GM12878 (cell line): ENCODE data around the gene CTIF. TPM values are rescaled to one million over a fixed set of nuclear protein-coding genes. Genes with fewer than 3 reads are reported as not detected.
A peak's percentile ranks its signal among the peaks of the same experiment; 100 is the strongest.

Experiments
- ATAC-seq: fragments of 200-7000 bp; cut with Tn5 transposase; 3 replicates; pipeline ENCODE4 v1.9.1; 2020; ENCODE audit warnings: mild to moderate bottlenecking, moderate library complexity
- BruUV-seq: library from RNA; stranded (reverse); fragments of 400-500 nt; replicated peaks from 2 replicates; lab custom pipeline; 2021; lab: Mats Ljungman, UMichigan
- CTCF ChIA-PET: fragments of 300-600 bp; sonication (Branson Sonifier 250); formaldehyde crosslinking; extraction: SDS; loops from one replicate; lab custom pipeline; 2021; ENCODE audit warnings: inconsistent platforms; lab: Yijun Ruan, JAX
- POLR2A ChIA-PET: fragments of 350-600 bp; formaldehyde crosslinking; extraction: SDS; loops from one replicate; lab custom pipeline; 2021; ENCODE audit warnings: inconsistent platforms; lab: Charles Lee
- RAD21 ChIA-PET: fragments of 300-600 bp; sonication (Branson Sonifier 250); formaldehyde crosslinking; loops from one replicate; lab custom pipeline; 2023; ENCODE audit warnings: antibody characterized with exemption; ENCODE audit not compliant: unreplicated experiment; lab: Charles Lee
- SMC1A ChIA-PET: fragments of 300-600 bp; sonication (Branson Sonifier 250); formaldehyde crosslinking; loops from one replicate; lab custom pipeline; 2023; ENCODE audit not compliant: unreplicated experiment, uncharacterized antibody; lab: Charles Lee
- DNase-seq: peaks from one replicate; pipeline ENCODE4 v3.0.0-alpha.2; 2011; ENCODE audit warnings: low read depth, low spot score
- FAIRE-seq: peaks from 3 replicates; lab custom pipeline; 2011; peaks lifted over from hg19 to GRCh38; lab: Jason Lieb, UNC
- H2AFZ ChIP-seq: 2 replicates; pipeline ENCODE4 v1.6.0; 2011; ENCODE audit warnings: low read depth, low read length, control low read depth; ENCODE audit not compliant: control insufficient read depth
- H3K27ac ChIP-seq: 2 replicates; pipeline ENCODE4 v1.5.1; 2011; ENCODE audit warnings: control low read depth; ENCODE audit not compliant: control insufficient read depth, insufficient read depth
- H3K27me3 ChIP-seq, 2 experiments: replicated peaks in 1 of 2; 2 replicates each; pipeline versions ENCODE4 v1.6.0 to v1.6.1; 2011; ENCODE audit warnings: low read length in 1 of 2; ENCODE audit not compliant: control insufficient read depth in 2 of 2, insufficient read depth in 2 of 2
- H3K36me3 ChIP-seq, 2 experiments: 2 replicates each; pipeline ENCODE4 v1.5.1; 2011; ENCODE audit warnings: low read length in 1 of 2; ENCODE audit not compliant: control insufficient read depth in 2 of 2, insufficient read depth in 2 of 2
- H3K4me1 ChIP-seq: 2 replicates; pipeline ENCODE4 v1.6.1; 2011; ENCODE audit warnings: mild to moderate bottlenecking, low read length, moderate library complexity, mixed read lengths; ENCODE audit not compliant: control insufficient read depth, insufficient read depth
- H3K4me2 ChIP-seq: 2 replicates; pipeline ENCODE4 v1.6.0; 2011; ENCODE audit warnings: control low read depth; ENCODE audit not compliant: control insufficient read depth, insufficient read depth
- H3K4me3 ChIP-seq: fragments of 200-600 bp; sonication (generic); 2 replicates; pipeline ENCODE4 v1.5.1; 2016
- H3K79me2 ChIP-seq: 2 replicates; pipeline ENCODE4 v1.6.0; 2011; ENCODE audit warnings: low read length; ENCODE audit not compliant: control insufficient read depth, insufficient read depth
- H3K9ac ChIP-seq: 2 replicates; pipeline ENCODE4 v1.8.0; 2011; ENCODE audit warnings: low read length, control low read depth, mixed read lengths; ENCODE audit not compliant: control insufficient read depth, insufficient read depth
- H3K9me3 ChIP-seq: replicated peaks from 3 replicates; pipeline ENCODE4 v1.5.1; 2011; ENCODE audit warnings: mild to moderate bottlenecking, low read length; ENCODE audit not compliant: control insufficient read depth, insufficient read depth
- H4K20me1 ChIP-seq: 2 replicates; pipeline ENCODE4 v1.6.0; 2011; ENCODE audit not compliant: control insufficient read depth, insufficient read depth
- GABPA ChIP-seq: IDR thresholded peaks from 2 replicates; pipeline ENCODE4 v1.6.1; 2014; ENCODE audit warnings: antibody characterized with exemption, low read depth, mild to moderate bottlenecking, inconsistent platforms
- IKZF2 ChIP-seq, 2 experiments: fragments of 450-650 bp; IDR thresholded peaks; 2 replicates each; pipeline ENCODE4 v1.6.1; 2017; ENCODE audit warnings: mild to moderate bottlenecking in 2 of 2, moderate library complexity in 2 of 2
- NBN ChIP-seq: fragments of 450-650 bp; IDR thresholded peaks from 2 replicates; pipeline ENCODE4 v1.6.1; 2016
- NR2C1 ChIP-seq: fragments of 450-650 bp; IDR thresholded peaks from 2 replicates; pipeline ENCODE4 v1.6.1; 2017; ENCODE audit warnings: antibody characterized with exemption, mild to moderate bottlenecking, moderate library complexity
- POU2F2 ChIP-seq: IDR thresholded peaks from 3 replicates; pipeline ENCODE4 v1.6.1; 2011; ENCODE audit warnings: low read depth, mild to moderate bottlenecking, low read length, borderline replicate concordance
- TARDBP ChIP-seq: IDR thresholded peaks from 2 replicates; pipeline ENCODE4 v1.6.1; 2016; ENCODE audit warnings: borderline replicate concordance
- TBL1XR1 ChIP-seq: IDR thresholded peaks from 2 replicates; pipeline ENCODE4 v1.6.1; 2012; ENCODE audit warnings: low read depth, low read length, improper control_type of control experiment
- YY1 ChIP-seq: IDR thresholded peaks from 2 replicates; pipeline ENCODE4 v1.6.1; 2011; ENCODE audit warnings: low read depth, mild to moderate bottlenecking, low read length
- ZNF24 ChIP-seq: fragments of 450-650 bp; IDR thresholded peaks from 2 replicates; pipeline ENCODE4 v1.6.1; 2017; ENCODE audit warnings: antibody characterized with exemption, mild to moderate bottlenecking
- ZNF622 ChIP-seq: fragments of 450-650 bp; IDR thresholded peaks from 2 replicates; pipeline ENCODE4 v1.6.1; 2017; ENCODE audit warnings: mild to moderate bottlenecking, inconsistent platforms
- ZZZ3 ChIP-seq: IDR thresholded peaks from 2 replicates; pipeline ENCODE4 v1.6.1; 2011; ENCODE audit warnings: low read depth; ENCODE audit not compliant: control insufficient read depth, insufficient read length
- WGBS: methylation state at CpG from one replicate; pipeline ENCODE4 v1.1.6; 2016; ENCODE audit warnings: low lambda C conversion rate; ENCODE audit not compliant: insufficient replicate concordance, insufficient coverage; ENCODE audit errors: missing lambda C conversion rate; 5-methylcytosine and 5-hydroxymethylcytosine counted together
- in situ Hi-C: fragments of 300-500 bp; cut with MboI; formaldehyde crosslinking; loops from 9 replicates; pipeline ENCODE4 v1.14.3; 2018; ENCODE audit warnings: mixed read lengths
- intact Hi-C: fragments of 100-400 bp; cut with micrococcal nuclease; formaldehyde crosslinking; loops from one replicate; pipeline ENCODE4 v1.14.2; 2022; ENCODE audit not compliant: unreplicated experiment
- polyA plus RNA-seq, 11 experiments: library from polyadenylated mRNA; depleted of rRNA in 4 of 11; unstranded in 6 of 11; stranded (reverse) in 5 of 11; fragments of >200 nt; fragmentation: Nextera tagmentation in 4 of 11; fragmentation: Illumina TruSeq in 1 of 11; extraction: Ambion mirVana in 4 of 11; extraction: Trizol in 1 of 11; gene quantifications; 1 replicate in 1 of 11; 2 replicates in 10 of 11; pipeline versions ENCODE4 v1.2.1 to v1.2.3, GENCODE V29; 2011 to 2016; ENCODE audit warnings: inconsistent platforms in 2 of 11, missing spikeins in 2 of 11, low read depth in 1 of 11
- total RNA-seq, 4 experiments: library from RNA; depleted of rRNA in 3 of 4; stranded (reverse); fragments of >200 nt in 3 of 4; fragmentation: Illumina TruSeq in 1 of 4; extraction: Trizol in 1 of 4; gene quantifications; 2 replicates each; pipeline versions ENCODE4 v1.2.1 to v1.2.3, GENCODE V29; 2013 to 2021
- TF ChIP-seq, protein P1 (sequence below): fragments of 450-650 bp; IDR thresholded peaks from 2 replicates; pipeline ENCODE4 v1.6.1; 2018; ENCODE audit warnings: mild to moderate bottlenecking, low read depth, moderate library complexity; ENCODE audit not compliant: partially characterized antibody
- TF ChIP-seq, protein P2 (sequence below): fragments of 450-650 bp; IDR thresholded peaks from 2 replicates; pipeline ENCODE4 v1.6.1; 2017; ENCODE audit warnings: mild to moderate bottlenecking, low read depth, inconsistent platforms; ENCODE audit not compliant: poor library complexity, severe bottlenecking
- TF ChIP-seq, protein P3 (sequence below): fragments of 450-650 bp; IDR thresholded peaks from 2 replicates; pipeline ENCODE4 v1.6.1; 2016; ENCODE audit warnings: mild to moderate bottlenecking
- TF ChIP-seq, protein P4 (sequence below): IDR thresholded peaks from 2 replicates; pipeline ENCODE4 v1.6.1; 2012; ENCODE audit warnings: mild to moderate bottlenecking, low read depth, low read length

The CTIF gene
- total and polyA plus RNA-seq, 10 of the 15 experiments (the other 5 are each of a cell fraction or from before 2014, with no cell fraction given), result 0.06 to 11.6 (median 2.5) TPM

DNA sequence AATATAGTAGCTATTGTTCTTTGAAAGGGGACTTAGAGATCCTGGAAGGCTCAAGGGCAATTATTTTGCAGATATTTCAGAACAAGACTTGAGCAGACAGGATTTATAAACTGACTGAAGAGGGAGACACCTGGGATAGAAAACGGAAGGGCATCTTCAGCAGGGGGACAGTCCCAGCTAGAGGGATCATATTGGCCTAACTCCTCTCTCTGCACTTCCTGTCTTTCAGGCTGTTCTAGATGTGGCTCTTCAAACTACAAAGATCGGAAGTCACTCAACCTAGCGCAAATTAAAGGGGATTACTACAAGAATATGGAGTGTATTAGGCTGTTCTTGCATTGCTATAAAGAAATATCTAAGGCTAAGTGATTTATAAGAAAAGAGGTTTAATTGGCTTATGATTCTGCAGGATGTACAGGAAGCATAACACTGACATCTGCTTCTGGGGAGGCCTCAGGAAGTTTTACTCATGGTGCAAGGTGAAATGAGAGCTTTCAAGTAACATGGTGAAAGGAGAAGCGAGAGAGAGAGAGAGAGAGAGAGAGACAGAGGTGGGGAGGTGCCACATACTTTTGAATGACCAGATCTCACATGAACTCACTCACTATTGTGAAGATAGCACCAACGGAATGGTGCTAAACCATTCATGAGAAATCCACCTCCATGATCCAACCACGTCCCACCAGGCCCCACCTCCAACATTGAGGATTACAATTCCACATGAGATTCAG is 5.3 kb upstream of the CTIF start:
- 41% methylated on average over 6 of the region's 6 CpGs for WGBS
- Histone ChIP-seq H3K36me3 (no peaks in the 10 kb centered on the region), H3K9me3 (no peaks in the 10 kb centered on the region), H3K4me2 (no peak overlapping the region), H4K20me1 (no peaks in the 10 kb centered on the region), H3K9ac (no peak overlapping the region), H3K27ac (no peak overlapping the region), H3K79me2 (no peaks in the 10 kb centered on the region), H2AFZ (no peak overlapping the region), H3K27me3 (no peaks in the 10 kb centered on the region), H3K4me1 (no peaks in the 10 kb centered on the region), H3K4me3 (no peak overlapping the region)
- SMC1A ChIA-PET, result no interaction called here
- no peak for FAIRE-seq
- BruUV-seq, result no TSS peak
- intact Hi-C loops, result no loop called here
- in situ Hi-C loops, result no loop called here
- ATAC-seq, result no peak
- RAD21 ChIA-PET, result no interaction called here
- POLR2A ChIA-PET, result no interaction called here
- peak; percentile 5 for DNase-seq
- CTCF ChIA-PET, result no interaction called here
- peak; percentile 52; the same call in 1 of the 2 replicates for TF ChIP-seq GABPA
- no peak for TF ChIP-seq ZNF24
- no peak for TF ChIP-seq ZZZ3
- TF ChIP-seq, protein P1, sequence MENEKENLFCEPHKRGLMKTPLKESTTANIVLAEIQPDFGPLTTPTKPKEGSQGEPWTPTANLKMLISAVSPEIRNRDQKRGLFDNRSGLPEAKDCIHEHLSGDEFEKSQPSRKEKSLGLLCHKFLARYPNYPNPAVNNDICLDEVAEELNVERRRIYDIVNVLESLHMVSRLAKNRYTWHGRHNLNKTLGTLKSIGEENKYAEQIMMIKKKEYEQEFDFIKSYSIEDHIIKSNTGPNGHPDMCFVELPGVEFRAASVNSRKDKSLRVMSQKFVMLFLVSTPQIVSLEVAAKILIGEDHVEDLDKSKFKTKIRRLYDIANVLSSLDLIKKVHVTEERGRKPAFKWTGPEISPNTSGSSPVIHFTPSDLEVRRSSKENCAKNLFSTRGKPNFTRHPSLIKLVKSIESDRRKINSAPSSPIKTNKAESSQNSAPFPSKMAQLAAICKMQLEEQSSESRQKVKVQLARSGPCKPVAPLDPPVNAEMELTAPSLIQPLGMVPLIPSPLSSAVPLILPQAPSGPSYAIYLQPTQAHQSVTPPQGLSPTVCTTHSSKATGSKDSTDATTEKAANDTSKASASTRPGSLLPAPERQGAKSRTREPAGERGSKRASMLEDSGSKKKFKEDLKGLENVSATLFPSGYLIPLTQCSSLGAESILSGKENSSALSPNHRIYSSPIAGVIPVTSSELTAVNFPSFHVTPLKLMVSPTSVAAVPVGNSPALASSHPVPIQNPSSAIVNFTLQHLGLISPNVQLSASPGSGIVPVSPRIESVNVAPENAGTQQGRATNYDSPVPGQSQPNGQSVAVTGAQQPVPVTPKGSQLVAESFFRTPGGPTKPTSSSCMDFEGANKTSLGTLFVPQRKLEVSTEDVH, result no peak
- TF ChIP-seq, protein P2, sequence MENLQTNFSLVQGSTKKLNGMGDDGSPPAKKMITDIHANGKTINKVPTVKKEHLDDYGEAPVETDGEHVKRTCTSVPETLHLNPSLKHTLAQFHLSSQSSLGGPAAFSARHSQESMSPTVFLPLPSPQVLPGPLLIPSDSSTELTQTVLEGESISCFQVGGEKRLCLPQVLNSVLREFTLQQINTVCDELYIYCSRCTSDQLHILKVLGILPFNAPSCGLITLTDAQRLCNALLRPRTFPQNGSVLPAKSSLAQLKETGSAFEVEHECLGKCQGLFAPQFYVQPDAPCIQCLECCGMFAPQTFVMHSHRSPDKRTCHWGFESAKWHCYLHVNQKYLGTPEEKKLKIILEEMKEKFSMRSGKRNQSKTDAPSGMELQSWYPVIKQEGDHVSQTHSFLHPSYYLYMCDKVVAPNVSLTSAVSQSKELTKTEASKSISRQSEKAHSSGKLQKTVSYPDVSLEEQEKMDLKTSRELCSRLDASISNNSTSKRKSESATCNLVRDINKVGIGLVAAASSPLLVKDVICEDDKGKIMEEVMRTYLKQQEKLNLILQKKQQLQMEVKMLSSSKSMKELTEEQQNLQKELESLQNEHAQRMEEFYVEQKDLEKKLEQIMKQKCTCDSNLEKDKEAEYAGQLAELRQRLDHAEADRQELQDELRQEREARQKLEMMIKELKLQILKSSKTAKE, result no peak
- no peak for TF ChIP-seq NBN
- no peak for TF ChIP-seq POU2F2
- TF ChIP-seq, protein P3, sequence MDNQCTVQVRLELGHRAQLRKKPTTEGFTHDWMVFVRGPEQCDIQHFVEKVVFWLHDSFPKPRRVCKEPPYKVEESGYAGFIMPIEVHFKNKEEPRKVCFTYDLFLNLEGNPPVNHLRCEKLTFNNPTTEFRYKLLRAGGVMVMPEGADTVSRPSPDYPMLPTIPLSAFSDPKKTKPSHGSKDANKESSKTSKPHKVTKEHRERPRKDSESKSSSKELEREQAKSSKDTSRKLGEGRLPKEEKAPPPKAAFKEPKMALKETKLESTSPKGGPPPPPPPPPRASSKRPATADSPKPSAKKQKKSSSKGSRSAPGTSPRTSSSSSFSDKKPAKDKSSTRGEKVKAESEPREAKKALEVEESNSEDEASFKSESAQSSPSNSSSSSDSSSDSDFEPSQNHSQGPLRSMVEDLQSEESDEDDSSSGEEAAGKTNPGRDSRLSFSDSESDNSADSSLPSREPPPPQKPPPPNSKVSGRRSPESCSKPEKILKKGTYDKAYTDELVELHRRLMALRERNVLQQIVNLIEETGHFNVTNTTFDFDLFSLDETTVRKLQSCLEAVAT, result no peak
- TF ChIP-seq, protein P4, sequence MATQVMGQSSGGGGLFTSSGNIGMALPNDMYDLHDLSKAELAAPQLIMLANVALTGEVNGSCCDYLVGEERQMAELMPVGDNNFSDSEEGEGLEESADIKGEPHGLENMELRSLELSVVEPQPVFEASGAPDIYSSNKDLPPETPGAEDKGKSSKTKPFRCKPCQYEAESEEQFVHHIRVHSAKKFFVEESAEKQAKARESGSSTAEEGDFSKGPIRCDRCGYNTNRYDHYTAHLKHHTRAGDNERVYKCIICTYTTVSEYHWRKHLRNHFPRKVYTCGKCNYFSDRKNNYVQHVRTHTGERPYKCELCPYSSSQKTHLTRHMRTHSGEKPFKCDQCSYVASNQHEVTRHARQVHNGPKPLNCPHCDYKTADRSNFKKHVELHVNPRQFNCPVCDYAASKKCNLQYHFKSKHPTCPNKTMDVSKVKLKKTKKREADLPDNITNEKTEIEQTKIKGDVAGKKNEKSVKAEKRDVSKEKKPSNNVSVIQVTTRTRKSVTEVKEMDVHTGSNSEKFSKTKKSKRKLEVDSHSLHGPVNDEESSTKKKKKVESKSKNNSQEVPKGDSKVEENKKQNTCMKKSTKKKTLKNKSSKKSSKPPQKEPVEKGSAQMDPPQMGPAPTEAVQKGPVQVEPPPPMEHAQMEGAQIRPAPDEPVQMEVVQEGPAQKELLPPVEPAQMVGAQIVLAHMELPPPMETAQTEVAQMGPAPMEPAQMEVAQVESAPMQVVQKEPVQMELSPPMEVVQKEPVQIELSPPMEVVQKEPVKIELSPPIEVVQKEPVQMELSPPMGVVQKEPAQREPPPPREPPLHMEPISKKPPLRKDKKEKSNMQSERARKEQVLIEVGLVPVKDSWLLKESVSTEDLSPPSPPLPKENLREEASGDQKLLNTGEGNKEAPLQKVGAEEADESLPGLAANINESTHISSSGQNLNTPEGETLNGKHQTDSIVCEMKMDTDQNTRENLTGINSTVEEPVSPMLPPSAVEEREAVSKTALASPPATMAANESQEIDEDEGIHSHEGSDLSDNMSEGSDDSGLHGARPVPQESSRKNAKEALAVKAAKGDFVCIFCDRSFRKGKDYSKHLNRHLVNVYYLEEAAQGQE, result no peak
- no peak for TF ChIP-seq NR2C1
- no peak for TF ChIP-seq TBL1XR1
- TF ChIP-seq YY1, result 0 out of 2 replicates have a peak, but pooled peaks have one; percentile 19
- TF ChIP-seq TARDBP, result no peak
- no peak for TF ChIP-seq IKZF2 (IDR thresholded peaks at IDR 0.05)
- TF ChIP-seq ZNF622, result no peak
